Astrocyte of the cerebellum (primary cell): ENCODE measurements around the gene ICOSLG.
"Not testable (repeated sequence)": the region's sequence is repeated elsewhere in the genome, so short reads cannot be mapped to it uniquely, and the experiment has no call there.

ENCODE experiments used
- DNase-seq: peaks from one replicate; pipeline ENCODE4 v3.0.0-alpha.2; 2011; ENCODE audit warnings: low read depth
- H3K4me3 ChIP-seq: 2 replicates; pipeline ENCODE4 v1.5.1; 2011; ENCODE audit warnings: mild to moderate bottlenecking, low read depth, low read length, moderate library complexity
- CTCF ChIP-seq: IDR thresholded peaks from 2 replicates; pipeline ENCODE4 v1.5.1; 2012; ENCODE audit warnings: low read length, low read depth, moderate library complexity, mild to moderate bottlenecking; ENCODE audit errors: missing control alignments
- in situ Hi-C: cut with HindIII; loops from 2 replicates; pipeline ENCODE4 v1.10.0; 2017; ENCODE audit warnings: low sequenced_read_pairs

Gene ICOSLG

GRCh38 chr21:44240842-44241241, at the start of gene ICOSLG:
Gene ICOSLG (minus strand): TSS chr21:44240943. CDS start chr21:44240817, 126 bp downstream.
- H3K4me3 ChIP-seq, DNase-seq, in situ Hi-C loops: not testable (repeated sequence)

GRCh38 chr21:44289381-44290010, 48.8 kb upstream of the ICOSLG start:
- in situ Hi-C loops, result no loop called here
- no peak for TF ChIP-seq CTCF
- DNase-seq, result no peak
- no peak overlapping the region for H3K4me3 ChIP-seq

- in situ Hi-C loops, result no loop called here
- no peak overlapping the region for H3K4me3 ChIP-seq
- no peak for TF ChIP-seq CTCF
- no peak for DNase-seq
These were observed 47.7 kb upstream of the ICOSLG start for GRCh38 chr21:44288251-44289110.

- DNase-seq, result no peak
These were observed 46.2 kb upstream of the ICOSLG start for GRCh38 chr21:44286716-44287632.

GRCh38 chr21:44286086-44286715, 45.5 kb upstream of the ICOSLG start:
- in situ Hi-C loops, result no loop called here
- no peak for DNase-seq
- no peak overlapping the region for H3K4me3 ChIP-seq
- TF ChIP-seq CTCF, result no peak

More at GRCh38 chr21:44286716-44287632, 46.2 kb upstream of the ICOSLG start:
- H3K4me3 ChIP-seq, result no peak overlapping the region
- in situ Hi-C loops, result no loop called here
- TF ChIP-seq CTCF, result no peak

GRCh38 chr21:44285138-44285992, 44.6 kb upstream of the ICOSLG start, which contains the start of gene AIRE:
Gene AIRE (plus strand): TSS chr21:44285876. CDS start chr21:44286007, 131 bp downstream.
- no peak for TF ChIP-seq CTCF
- no peak for DNase-seq
- H3K4me3 ChIP-seq, result no peak within 1 kb of the TSS
- in situ Hi-C loops, result no loop called here
